ENCODE data around the gene LAD1. TPM values are rescaled to one million over a fixed set of nuclear protein-coding genes. Genes with fewer than 3 reads are reported as not detected.

Gene LAD1
- total RNA-seq, 3 donors from 2014 or later: 13.1 to 18.0 TPM; not detected in 1

- Histone ChIP-seq H3K9me3 (peaks cover 0 to 4% of the 10 kb centered on the region in 2 donors), H3K27ac (no peak overlapping the region), H3K4me1 (no peaks in the 10 kb centered on the region), H3K4me3 (no peak overlapping the region), H3K36me3 (no peaks in the 10 kb centered on the region), H3K27me3 (no peaks in the 10 kb centered on the region)
- no peak for DNase-seq (ENCODE audit: low spot score in 2 of 2)
- intact Hi-C loops (cut with DNase I; ENCODE audit: low total_unique reads): no loop called here
- no peak for TF ChIP-seq POLR2A (IDR thresholded peaks at IDR 0.05)
- TF ChIP-seq, protein P1, sequence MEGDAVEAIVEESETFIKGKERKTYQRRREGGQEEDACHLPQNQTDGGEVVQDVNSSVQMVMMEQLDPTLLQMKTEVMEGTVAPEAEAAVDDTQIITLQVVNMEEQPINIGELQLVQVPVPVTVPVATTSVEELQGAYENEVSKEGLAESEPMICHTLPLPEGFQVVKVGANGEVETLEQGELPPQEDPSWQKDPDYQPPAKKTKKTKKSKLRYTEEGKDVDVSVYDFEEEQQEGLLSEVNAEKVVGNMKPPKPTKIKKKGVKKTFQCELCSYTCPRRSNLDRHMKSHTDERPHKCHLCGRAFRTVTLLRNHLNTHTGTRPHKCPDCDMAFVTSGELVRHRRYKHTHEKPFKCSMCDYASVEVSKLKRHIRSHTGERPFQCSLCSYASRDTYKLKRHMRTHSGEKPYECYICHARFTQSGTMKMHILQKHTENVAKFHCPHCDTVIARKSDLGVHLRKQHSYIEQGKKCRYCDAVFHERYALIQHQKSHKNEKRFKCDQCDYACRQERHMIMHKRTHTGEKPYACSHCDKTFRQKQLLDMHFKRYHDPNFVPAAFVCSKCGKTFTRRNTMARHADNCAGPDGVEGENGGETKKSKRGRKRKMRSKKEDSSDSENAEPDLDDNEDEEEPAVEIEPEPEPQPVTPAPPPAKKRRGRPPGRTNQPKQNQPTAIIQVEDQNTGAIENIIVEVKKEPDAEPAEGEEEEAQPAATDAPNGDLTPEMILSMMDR (IDR thresholded peaks at IDR 0.05): no peak
- TF ChIP-seq POLR2AphosphoS5 (IDR thresholded peaks at IDR 0.05): no peak
Observed at GRCh38 chr1:201419746-201420607, 20.9 kb upstream of the LAD1 start.

DNA sequence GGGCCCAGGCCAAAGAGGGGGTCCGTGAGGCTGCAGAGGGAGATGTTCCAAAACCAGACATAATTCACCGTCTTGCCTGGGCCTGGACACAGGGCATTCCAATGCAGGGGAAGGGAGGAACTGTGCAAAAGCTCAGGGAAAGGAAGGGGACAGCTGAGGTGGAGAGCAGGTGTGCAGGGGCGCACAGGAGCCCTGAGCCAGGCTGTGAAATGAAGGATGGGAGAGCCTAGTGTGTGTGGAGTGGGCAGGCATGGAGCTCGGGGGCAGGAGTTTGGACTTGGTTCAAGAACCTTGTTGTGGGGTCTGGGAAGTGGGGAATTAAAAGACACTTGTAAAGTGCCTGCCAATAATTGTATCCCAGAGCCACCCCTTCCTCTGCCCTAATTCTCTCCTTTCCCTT, 20.1 kb upstream of the LAD1 start:
- Histone ChIP-seq H3K9me3 (peaks cover 0 to 4% of the 10 kb centered on the region in 2 donors), H3K27ac (no peak overlapping the region), H3K4me1 (no peaks in the 10 kb centered on the region), H3K36me3 (no peaks in the 10 kb centered on the region), H3K27me3 (no peaks in the 10 kb centered on the region), H3K4me3 (no peak overlapping the region)
- TF ChIP-seq POLR2A (IDR thresholded peaks at IDR 0.05): no peak
- intact Hi-C loops (cut with DNase I; ENCODE audit: low total_unique reads): no loop called here
- DNase-seq (ENCODE audit: low spot score in 2 of 2): no peak

- no peak for TF ChIP-seq POLR2AphosphoS5 (IDR thresholded peaks at IDR 0.05)
- TF ChIP-seq, protein P1 (IDR thresholded peaks at IDR 0.05): no peak
- no peak for TF ChIP-seq POLR2A (IDR thresholded peaks at IDR 0.05)
- no peaks in the 10 kb centered on the region for H3K27me3 ChIP-seq
- intact Hi-C loops (cut with DNase I; ENCODE audit: low total_unique reads): no loop called here
- no peak overlapping the region for H3K27ac ChIP-seq
- peaks cover 0 to 4% of the 10 kb centered on the region in 2 donors for H3K9me3 ChIP-seq
- H3K36me3 ChIP-seq: no peaks in the 10 kb centered on the region
- H3K4me3 ChIP-seq: no peak overlapping the region
- DNase-seq (ENCODE audit: low spot score in 2 of 2): no peak
- no peaks in the 10 kb centered on the region for H3K4me1 ChIP-seq
Observed at GRCh38 chr1:201418461-201418860, 19.3 kb upstream of the LAD1 start.

- no peak for DNase-seq (ENCODE audit: low spot score in 2 of 2)
- Histone ChIP-seq H3K4me3 (no peak overlapping the region), H3K36me3 (no peaks in the 10 kb centered on the region), H3K9me3 (peaks cover 0 to 4% of the 10 kb centered on the region in 2 donors), H3K27me3 (no peaks in the 10 kb centered on the region), H3K27ac (no peak overlapping the region), H3K4me1 (no peaks in the 10 kb centered on the region)
- TF ChIP-seq, protein P1 (IDR thresholded peaks at IDR 0.05): no peak
- TF ChIP-seq POLR2A (IDR thresholded peaks at IDR 0.05) (no peak), POLR2AphosphoS5 (IDR thresholded peaks at IDR 0.05) (no peak)
- intact Hi-C loops (cut with DNase I; ENCODE audit: low total_unique reads): no loop called here
Observed at GRCh38 chr1:201414051-201414738, 15.1 kb upstream of the LAD1 start.

DNA sequence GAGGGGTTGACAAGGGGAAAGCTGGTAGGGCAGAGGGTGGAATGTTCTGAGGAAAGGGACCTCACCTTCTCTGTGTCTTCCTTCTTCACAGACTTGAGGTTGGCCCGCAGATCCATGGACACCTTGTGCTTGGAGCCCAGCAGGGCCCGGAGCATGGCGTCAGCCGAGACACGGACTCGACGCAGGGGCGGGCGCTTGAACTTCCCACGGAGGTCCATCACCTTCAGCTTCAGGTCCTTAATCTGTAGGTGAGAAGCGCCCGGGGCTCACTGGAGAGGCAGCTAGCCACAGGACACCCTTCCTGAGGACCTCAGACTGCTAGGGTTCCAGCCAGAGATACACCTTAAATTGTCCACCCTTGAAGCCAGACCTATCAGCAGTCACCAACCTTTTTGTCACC, 12.2 kb upstream of the LAD1 start:
- Histone ChIP-seq H3K36me3 (no peaks in the 10 kb centered on the region), H3K4me3 (no peak overlapping the region), H3K27ac (no peak overlapping the region), H3K4me1 (no peaks in the 10 kb centered on the region), H3K9me3 (peaks cover 0 to 4% of the 10 kb centered on the region in 2 donors), H3K27me3 (no peaks in the 10 kb centered on the region)
- DNase-seq (ENCODE audit: low spot score in 2 of 2): no peak
- TF ChIP-seq POLR2A (IDR thresholded peaks at IDR 0.05) (no peak), POLR2AphosphoS5 (IDR thresholded peaks at IDR 0.05) (no peak)
- TF ChIP-seq, protein P1 (IDR thresholded peaks at IDR 0.05): no peak
- intact Hi-C loops (cut with DNase I; ENCODE audit: low total_unique reads): no loop called here

Data from breast epithelium (tissue), 4 donors.